Astrocyte of the hippocampus (primary cell): ENCODE measurements around the gene HDAC2.
"Not testable (repeated sequence)": the region's sequence is repeated elsewhere in the genome, so short reads cannot be mapped to it uniquely, and the experiment has no call there.

Source experiments
- DNase-seq: peaks from one replicate; pipeline ENCODE4 v3.0.0; 2011; ENCODE audit warnings: low read depth, low spot score

Gene HDAC2

GRCh38 chr6:113970805-113971676 is at the start of gene HDAC2:
HDAC2 (minus strand) TSS chr6:113971148; CDS start chr6:113970908, 240 bp downstream.
- DNase-seq: peak; percentile 93

GRCh38 chr6:114020196-114020595 is 49.2 kb upstream of the HDAC2 start:
- no peak for DNase-seq

GRCh38 chr6:114017146-114017545 is 46.2 kb upstream of the HDAC2 start:
- peak; percentile 43 for DNase-seq

GRCh38 chr6:114014106-114014505 is 43.2 kb upstream of the HDAC2 start:
- DNase-seq: not testable (repeated sequence)

- DNase-seq: not testable (repeated sequence)
Observed at GRCh38 chr6:114011486-114011885, 40.5 kb upstream of the HDAC2 start.

- DNase-seq: no peak
Observed at GRCh38 chr6:114010540-114010939, 39.6 kb upstream of the HDAC2 start.

GRCh38 chr6:114009192-114009591 is 38.2 kb upstream of the HDAC2 start:
- DNase-seq: no peak

- peak; percentile 27 for DNase-seq
Observed at GRCh38 chr6:114008331-114008730, 37.4 kb upstream of the HDAC2 start.

GRCh38 chr6:114007516-114007915 is 36.6 kb upstream of the HDAC2 start:
- peak; percentile 46 for DNase-seq

GRCh38 chr6:114001354-114001753 is 30.4 kb upstream of the HDAC2 start:
- no peak for DNase-seq

- peak; percentile 33 for DNase-seq
Observed at GRCh38 chr6:114000069-114000468, 29.1 kb upstream of the HDAC2 start.

GRCh38 chr6:113999284-113999683 is 28.3 kb upstream of the HDAC2 start:
- no peak for DNase-seq

GRCh38 chr6:113998811-113999210 is 27.9 kb upstream of the HDAC2 start:
- DNase-seq: no peak

- peak; percentile 78 for DNase-seq
Observed at GRCh38 chr6:113997116-113997515, 26.2 kb upstream of the HDAC2 start.

- peak; percentile 95 for DNase-seq
Observed at GRCh38 chr6:113995634-113996033, 24.7 kb upstream of the HDAC2 start.

- peak; percentile 92 for DNase-seq
Observed at GRCh38 chr6:113994934-113995342, 24.0 kb upstream of the HDAC2 start.

- DNase-seq: no peak
Observed at GRCh38 chr6:113989675-113990074, 18.7 kb upstream of the HDAC2 start.

GRCh38 chr6:113982675-113983074 is 11.7 kb upstream of the HDAC2 start:
- DNase-seq: not testable (repeated sequence)

- no peak for DNase-seq
Observed at GRCh38 chr6:113982055-113982550, 11.2 kb upstream of the HDAC2 start.

- peak; percentile 53 for DNase-seq
Observed at GRCh38 chr6:113980937-113981554, 10.1 kb upstream of the HDAC2 start.

GRCh38 chr6:113979937-113980336 is 9.0 kb upstream of the HDAC2 start:
- DNase-seq: no peak

- DNase-seq: no peak
Observed at GRCh38 chr6:113978084-113978675, 7.2 kb upstream of the HDAC2 start.
